Activated effector memory CD4-positive, alpha-beta T cell treated with Interleukin-2 at 50 U/mL for 16 hours (primary cell): ENCODE results near the gene CORO6.

Experiments
- DNase-seq: peaks from one replicate; pipeline ENCODE4 v3.0.0-alpha.2; 2020

Gene CORO6

DNA sequence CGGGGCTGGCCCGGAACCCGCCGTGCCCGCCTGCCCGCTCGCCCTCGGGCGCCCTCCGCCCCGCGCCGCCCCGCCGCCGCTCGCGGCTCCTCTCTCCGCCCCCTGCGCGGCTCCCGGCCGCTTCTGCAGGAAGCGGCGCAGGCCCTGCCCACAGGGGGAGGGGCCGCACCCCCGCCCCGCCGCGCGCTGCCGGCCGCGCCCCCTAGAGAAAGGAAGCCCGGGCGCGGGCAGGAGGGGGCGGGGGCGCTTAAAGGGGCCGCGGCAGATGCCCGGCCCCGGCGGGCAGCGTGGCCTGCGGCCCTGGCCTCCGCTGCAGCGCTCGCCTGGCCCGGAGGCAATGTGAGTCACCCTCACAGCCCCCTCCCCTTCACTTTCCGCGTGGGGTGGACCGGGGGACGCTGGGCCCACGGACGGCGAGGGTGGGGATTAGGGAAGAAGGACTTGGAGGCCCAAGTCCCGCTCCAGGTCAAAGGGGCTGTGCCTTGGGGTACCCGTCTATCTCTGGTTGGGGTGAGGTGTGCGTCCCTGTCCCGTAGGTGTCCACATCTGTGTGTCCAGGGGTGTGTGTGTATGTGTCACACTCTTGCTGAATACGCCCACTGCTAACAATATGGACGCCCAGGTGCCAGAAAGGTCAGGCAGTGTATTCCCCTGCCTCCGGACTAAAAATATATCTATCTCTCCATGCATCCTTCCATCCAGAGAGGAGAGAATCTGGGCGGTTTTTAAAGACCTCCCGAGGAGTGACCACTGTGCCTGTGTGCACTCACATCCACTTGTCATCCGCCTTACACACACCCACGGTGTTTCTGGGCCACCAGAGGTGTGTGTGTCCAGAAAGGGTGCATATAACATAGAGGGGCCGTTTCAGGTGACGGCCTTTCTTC lies 32.9 kb downstream of the CORO6 start, which contains the start of gene GIT1:
Gene GIT1, minus strand, starts transcription at position 125 of the 887 bp plus-strand sequence. CDS start 270 bp downstream, outside the sequence.
- peak; percentile 78 for DNase-seq

DNA sequence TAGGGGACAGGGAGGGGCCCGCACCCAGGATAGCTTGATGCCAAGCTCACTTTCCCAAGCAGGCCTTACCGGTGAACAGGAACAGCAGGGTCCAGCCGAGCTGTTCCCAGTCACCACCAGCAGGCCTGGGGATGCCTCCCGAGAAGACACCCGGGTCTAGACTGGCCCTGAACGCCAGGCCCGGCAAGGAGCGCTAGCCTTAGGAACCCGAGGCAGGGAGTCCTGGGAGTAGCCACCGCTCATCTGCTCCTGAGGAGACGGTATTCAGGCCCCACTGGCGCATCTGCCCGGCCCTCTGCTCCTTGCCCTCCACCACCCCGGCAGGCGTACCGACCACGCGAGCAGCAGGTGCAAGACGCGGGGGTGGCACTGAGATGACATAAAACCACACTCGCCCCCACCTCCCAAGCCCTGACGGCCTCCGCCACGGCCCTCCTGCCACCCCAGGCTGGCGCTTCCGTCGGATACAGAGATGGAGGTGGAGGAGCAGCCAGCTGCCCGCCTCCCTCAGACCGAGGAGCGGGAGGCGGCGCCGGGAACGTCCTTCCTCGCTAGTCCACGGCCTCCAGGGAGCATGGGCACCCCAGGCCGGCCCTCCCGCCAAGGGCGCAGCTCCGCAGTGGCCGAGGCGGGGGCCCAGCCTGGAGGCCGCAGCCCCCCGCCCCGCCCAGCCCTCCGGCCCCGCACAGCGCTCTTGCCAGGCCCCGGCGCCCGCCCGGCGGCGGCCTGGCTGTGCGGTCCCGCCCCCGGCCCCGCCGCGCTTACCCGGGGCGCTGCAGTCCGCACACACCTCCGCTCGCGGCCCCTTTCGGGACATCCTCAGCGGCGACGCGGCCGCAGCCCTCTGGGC lies 33.9 kb downstream of the CORO6 start:
- no peak for DNase-seq

DNA sequence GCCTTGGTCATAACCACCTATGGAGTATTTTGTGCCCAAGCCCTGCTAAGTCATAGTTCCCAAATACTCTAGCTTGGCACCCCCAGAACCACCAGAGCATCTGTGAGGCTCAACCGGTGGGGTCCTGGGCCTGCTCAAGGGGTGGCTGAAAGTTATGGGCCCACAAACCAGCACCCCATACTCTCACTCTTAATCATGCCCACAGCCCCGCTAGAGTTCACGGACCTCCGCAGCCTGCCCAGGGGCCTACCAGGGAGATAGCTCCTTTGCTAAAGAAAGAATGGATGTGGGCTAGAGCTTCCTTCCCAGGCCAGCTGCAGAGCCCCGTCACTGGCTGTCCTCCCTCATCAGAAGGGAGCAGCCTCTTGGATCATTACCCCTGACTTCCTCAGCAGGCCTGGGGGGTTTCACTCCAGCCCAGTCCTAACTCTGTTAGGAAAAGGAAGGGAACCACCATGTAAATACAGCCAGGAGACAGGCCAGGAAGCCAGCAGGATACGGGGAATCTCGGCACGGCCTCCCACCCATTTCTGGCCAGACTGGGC lies 34.6 kb downstream of the CORO6 start:
- no peak for DNase-seq

DNA sequence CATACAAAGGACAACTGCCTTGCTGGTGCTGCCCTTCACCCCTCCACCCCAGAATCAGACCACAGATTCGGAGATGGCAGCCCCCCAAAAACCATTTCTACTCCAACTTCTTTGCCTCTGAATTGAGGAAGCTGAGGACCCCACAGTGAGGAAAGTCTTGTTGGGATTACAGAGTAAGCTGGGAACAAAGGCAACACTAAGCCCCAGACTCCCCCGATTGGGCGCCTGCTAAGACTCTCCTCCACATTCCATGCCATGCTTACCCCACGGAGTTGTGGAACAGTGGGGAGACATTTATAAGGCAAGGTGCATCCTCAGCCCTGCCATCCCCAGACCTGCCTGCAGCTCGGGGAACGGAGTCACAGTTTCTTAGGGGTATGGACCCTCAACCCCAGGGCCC lies 35.1 kb downstream of the CORO6 start:
- DNase-seq, result no peak

DNA sequence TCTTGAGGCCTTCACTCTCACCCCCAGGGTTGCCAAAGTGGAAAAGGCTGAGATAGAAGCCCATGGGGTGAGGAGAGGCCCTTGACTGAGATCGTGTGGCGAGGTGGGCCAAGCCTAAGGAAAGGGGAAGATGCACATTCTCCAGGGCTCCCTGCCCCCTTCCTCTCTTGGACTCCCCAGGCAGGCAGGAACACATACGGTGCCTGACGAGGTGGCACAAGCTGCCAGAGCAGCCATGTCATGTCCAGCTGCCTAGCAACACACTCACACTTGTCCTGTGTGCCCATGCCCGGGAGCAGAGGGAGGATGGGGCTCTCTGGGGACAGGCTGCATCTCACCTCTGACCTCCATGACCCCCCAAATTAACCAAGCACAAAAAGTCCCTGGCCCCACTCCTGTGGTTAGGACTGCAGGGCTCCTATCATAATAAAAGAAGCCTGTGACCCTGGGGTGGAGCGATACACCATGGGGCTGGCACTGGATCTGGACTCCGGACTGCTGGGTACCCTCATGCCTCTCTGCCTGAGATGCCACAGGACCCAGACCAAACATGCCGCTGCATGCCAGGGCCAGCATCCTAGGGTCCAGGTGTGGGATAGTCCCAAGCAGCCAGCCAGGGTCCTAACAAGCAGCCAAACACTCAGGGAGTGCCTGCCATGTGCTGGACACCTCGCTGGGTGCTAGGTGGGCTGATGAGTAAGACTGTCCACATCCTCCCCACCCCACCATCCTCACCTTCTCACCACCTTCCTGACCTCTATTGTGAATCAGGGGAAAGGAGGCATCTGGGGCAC lies 35.8 kb downstream of the CORO6 start:
- no peak for DNase-seq

DNA sequence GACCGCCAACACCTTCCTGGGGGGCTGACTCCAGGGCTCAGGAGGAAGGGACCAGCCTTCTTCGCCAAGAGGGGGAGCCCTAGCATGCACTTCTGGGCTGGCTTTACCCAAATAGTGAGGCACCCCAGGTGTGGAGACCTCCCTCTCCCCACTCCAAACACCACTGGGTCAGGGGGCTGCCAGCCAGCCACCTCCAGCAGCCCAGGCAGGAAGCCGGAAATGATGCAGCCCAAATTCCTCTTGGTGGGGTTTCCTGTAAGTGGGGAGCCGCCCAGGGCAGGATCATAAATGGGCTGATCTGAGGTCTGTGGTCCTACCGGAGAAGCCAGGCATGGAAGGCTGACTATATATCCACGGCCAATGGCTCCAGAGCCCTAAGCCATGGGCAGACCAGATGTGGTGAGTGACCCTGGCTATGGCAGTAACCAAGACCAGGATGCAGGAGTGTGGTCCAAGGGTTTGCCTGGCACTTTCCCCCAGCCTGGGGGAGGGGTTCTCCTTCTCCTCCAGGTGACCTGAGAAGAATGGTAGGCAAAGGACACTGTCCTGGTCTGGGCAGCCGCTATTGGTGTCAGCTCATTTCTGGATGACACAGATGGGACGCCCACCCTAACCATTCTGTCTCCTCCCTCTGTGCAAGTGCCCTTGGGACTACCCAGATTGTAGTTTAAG lies 37.5 kb downstream of the CORO6 start:
- DNase-seq, result peak; percentile 19

DNA sequence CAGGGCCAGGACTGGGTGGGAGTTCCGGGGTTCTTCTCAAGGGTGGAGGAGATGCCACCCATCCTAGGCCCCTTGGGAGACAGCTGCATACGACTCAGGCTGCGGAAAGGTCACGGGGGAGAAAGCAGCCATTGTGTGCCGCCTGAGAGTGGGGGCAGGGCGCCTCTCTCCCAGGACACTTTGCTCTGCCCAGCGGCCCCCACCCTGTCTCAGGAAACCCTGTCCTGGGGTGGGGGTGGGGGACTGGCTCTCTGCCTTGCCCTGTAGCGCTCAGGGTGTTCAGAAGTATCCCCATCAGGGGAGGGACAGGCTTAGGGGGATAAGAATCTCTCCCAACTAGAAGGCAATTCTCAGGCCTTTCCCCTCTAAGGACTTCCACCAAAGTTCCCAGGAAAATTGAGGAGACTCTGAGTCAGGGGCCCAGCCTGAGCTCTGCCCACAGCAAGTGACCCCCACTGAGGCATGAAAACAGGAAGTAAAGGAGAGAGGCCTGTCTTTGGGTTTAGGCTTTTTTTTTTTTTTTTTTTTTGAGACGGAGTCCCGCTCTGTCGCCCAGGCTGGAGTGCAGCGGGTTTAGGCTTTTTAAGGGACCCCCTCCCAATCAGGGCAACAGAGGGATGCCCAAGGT lies 38.1 kb downstream of the CORO6 start:
- no peak for DNase-seq

DNA sequence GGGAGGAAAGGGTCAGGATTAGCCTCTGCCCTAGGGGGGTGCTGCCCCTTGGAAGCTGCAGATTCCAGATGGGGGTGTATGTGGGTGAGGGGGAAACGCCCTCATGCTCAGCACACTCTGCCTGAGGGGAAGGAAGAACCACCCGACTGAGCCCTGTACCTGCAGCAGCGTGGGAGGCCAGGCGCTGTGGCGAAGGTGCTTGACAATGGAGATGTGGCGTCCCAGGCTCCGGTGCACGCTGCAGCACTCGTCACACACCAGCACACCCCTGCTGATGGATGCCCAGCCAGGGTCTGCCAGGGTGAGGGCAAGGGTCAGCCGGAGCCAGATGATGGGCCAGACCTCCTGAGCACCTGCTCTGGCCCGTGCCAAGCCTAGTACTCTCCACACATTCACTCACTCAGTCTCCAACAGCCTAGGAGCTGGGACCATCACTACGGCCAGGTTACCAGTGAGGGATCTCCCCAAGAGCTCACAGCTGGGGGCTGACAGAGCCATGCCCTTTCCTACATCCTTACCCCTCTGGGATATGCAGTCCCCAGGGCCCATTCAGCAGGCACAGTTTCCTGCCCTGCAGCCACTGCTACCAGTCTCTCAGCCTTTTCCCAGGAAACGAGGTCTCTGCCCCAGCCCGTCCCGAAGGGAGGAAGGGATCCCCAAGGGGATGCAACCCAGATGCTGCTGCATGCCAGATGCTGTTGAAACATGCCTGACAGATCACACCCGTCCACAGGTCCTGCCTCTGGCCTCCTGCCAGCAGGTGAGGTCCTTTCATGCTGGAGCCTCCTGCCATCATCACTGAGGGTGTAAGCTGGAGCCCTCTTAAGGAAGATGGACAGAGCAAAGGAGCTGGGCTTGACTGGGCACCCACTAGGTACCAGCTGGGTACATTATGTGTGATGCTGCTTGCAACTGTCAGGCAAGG lies 39.1 kb downstream of the CORO6 start:
- no peak for DNase-seq

DNA sequence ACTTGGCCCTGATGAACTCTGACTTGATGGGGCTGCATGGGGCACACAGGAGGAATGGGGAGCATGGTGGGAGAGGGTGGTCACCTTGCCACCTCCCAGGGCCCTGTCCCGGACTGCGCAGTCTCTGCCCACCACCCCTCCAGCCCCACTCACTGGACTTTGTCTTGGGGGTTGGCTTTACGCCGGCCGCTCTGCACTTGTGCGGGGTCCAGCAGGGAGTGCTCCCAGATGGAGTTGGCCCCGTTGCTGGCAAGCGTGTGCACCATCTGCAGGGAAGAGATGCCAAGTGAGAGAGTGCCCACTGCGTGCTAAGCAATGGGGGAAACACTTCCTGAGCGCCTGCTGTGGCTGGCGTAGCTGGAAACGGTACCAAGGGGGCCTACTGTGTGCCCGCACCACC lies 39.9 kb downstream of the CORO6 start:
- no peak for DNase-seq

DNA sequence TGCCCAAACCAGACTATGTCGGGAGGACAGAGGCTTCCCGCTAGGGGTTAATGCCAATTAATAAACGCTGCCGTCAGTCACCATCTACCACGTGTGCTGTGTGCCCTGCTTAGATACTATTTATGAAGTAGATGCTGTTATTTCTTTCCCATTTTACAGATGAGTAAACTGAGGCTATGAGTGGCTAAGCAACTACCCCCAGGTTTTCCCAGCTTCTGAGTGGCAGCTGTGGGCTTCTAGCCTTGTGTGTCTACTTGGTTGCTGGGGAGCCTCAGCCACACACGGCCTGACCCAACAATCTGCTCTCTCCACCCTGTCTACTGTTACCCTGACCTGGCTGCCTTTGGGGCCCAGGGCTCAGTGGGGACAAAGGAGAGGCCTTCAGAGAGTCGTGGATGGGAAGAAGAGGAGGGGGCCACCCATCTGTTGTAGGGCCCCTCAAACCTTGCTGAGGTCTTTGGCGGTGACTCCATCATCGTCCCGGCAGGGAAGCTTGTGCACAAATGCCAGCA lies 40.4 kb downstream of the CORO6 start:
- no peak for DNase-seq

DNA sequence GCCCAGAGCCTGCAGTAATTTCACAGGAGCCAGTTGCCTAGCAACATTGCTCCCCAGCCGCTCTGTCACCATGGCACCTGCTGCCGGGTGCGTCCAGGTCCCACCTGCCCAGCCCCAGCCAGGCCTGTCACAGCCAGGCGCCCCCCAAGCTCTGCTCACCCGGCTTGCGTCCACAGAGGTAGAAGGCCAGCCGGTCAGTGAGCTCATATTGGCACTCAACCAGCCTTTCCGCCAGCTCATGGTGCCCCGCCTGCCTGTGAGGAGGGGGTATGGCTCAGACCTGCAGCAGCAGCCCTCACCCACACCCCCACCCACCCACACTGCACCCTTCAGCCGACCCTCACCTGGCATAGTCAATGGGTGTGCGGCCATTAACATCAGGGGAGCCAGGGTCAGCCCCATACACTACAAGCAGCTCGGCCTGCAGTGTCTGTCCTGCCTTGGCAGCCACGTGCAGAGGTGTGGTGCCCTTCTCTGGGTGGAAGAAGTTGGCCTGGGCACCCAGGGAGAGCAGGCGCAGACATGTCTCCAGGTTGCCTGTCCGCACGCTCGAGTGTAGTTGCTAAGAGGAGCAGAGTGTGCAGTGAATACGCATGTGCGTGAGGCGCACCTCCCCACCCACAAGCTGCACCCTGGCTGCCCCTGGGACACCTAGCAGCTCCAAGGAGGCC lies 41.0 kb downstream of the CORO6 start:
- DNase-seq, result no peak

DNA sequence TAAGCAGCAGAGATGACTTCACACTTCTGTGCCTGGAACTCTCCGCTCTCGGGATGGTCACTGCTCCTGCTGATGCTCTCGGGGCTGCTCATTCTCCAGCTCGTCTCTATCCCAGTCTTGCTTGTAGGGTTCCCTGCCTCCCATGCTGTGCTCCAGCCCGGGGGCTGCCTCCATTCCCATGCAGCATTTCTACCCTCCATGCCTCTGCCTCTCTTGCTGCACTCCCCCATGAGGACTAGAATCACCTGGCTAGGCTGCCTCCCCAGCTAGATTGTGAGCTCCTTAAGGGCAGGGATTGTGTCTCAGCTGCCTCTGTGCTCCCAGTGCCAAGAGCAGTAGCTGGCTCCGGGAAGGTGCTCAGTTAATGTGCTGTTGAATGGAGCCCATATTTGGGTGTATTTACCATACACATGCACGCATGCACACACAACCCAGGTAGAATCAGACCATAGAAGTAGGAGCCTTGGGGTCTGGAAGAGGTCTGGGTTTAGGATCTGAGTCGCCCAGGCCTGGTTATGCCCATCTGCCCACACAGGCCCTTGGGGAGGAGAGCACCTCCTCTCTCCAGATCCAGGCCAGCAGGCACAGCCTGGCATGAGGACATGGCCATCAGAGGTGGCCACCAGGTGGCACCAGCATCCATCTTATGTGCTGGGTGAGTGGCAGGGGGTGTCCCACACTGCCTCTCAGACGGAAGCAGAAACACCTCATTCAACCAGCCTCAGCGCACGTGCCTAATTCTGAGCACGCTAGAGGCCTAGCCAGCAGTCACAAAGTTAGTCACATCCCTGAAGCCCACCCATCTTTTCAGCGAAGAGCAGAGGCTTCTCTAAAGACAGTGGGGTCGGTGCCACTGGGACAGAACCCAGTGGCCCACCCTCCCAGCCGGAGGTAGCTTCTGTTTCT lies 42.6 kb downstream of the CORO6 start:
- peak; percentile 85 for DNase-seq

DNA sequence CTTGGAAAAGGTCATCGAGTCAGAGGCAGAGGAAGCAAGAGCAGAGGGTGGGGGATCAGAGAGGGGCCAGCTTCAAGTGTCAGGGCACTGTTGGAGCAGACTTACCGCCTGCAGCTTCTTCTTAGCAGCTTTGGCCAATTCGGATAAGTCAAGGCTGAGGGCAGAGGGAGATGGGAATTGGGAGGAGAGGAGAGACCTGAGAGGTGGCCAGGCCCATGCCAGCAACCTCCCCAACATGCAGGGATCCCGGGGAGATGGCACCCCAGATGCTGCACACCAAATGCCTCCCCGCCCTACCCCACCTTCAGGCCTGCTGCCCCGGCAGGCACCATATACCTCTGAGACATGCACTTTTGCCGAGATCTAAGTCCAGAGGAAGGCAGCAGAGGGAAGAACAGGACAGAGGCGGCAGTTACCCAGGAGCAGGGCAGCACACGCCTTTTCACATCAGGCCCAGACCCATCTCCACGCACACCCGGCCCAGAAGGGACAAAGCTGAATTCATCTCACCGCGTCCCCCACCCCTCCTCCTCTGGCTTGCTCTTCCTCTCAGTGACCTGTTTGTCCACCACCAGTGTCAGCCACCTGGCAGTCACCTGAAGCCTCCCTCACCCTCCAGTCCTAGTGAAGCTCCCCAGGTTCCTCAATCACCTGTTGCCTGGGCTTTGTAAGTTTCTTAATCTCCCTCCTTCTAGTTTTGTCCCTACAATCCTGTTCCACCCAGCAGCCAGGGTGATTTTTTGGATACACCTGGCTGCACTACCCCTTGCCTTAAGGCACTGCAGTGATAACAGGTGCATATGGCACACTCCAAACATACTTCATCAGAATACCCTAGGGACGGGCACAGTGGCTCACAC lies 43.9 kb downstream of the CORO6 start:
- DNase-seq, result no peak

DNA sequence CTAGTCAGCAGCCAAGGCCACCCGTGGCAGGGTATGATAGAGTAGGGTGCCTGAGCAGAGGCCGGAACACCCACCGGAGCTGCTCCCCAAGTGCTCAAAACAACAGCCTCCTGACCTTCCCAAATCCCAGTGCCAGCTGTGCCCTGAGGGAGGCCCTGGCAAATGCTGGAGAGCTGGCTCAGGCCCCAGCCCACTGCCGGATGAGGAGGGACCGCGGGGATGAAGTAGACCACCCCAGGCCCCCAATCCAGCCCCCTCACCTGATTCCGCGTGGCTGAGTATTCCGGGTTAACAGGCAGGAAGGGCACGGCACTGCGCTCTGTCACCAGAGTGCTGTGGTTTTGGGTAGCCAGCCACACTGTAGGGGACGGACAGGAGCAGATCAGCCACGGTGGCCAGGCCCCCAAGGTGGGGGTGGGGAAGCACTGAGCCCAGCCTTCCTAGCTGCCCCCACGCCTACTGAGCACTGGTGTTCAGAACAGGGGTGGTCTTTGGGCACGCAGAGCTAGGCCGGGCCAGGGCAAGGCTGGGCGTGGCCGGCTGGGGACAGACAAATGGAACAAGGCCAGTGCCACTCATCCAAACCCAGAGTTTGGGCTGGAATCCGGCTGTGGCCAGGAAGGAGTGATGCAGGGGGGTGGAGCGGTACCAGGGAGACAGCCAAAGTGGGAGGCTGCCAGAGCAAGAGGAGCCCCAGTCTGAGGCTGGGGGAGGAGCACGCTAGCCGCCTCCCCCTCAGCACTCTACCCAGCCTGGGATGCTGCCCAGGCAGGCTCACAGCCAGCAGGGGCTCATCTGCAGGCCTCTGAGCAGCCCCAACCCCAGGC lies 45.1 kb downstream of the CORO6 start:
- no peak for DNase-seq

DNA sequence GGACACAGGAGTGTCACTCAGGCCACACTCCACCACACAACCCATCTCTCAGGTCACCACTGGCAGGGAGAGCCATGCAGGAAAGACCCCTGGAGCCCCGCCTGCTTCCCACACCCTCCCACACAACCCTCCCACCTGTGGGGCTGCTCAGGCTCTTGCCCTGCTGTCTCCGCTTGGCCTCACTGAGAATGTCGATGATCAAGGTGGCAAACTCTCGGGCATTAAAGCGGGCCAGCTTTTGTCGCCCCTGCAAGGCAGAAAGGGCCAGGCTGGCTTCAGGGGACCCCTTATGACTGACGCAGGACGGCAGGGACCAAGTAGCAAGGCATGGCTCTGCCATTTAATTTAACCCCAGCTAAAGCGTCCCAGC lies 45.7 kb downstream of the CORO6 start:
- DNase-seq, result no peak

DNA sequence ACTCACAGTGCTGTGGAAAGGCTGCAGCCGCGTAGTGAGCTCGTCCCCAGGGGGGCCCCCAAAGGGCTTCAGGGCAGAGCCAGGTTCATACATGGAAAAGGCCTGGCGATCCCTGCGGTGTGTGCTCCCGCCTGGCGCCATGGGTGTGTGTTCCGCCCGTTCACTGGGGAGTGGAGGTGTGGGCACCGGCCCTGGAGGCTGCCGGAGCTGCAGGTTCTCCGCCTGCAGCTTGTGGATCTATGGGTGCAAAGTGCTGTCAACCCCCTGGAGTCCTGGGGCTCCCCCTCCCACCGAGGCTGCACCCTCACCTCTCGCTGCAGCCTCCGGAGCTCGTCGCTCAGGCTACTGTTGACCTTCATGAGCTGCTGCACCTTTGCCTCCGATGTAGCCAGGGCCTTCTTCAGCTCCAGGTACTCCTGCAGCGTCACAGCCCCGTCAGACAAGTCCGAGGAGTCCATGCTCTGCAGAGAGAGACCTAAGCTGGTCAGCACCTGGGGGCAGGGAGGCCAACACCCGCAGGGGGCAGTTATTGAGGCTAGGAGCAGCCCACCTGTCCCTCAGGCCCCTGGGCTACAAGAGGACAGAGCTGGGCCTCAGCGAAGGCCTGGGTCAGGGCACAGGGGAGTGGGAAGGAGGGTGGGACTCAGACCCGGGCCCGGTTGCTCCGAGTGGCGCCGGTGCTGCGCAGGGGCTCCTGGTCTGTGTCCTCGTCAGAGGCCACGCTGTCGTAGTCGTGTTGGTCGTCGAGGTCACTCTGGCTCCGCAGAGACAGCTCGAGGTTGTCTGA lies 46.3 kb downstream of the CORO6 start:
- DNase-seq, result no peak
